ENCODE results near the gene ASIC2. TPM values are rescaled to one million over a fixed set of nuclear protein-coding genes. Genes with fewer than 3 reads are reported as not detected.

The ASIC2 gene
- total RNA-seq, 1 donor, result 0.18 TPM

DNA sequence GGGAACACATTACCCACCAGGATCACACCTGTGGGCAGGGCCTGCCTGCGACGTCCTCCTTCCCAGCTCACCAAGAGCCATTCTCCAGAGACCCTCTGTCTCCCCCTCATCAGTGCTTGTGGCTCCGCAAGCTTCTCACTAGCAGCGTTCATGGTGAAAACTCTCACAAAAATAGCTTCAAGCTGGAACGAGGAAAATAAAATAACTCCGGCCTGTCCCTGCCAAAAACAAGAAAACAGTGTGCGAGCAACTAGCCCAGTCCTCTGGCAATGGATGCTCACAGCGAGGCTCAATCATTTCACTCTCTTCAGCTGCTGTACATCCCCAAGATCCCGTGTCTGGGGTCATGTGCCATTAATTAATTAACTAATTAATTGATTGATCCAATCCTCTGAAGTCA lies 283.5 kb downstream of the ASIC2 start:
- DNase-seq (ENCODE audit: low read depth), result no peak
- no peak overlapping the region for H3K4me3 ChIP-seq (ENCODE audit: low read depth, low read length)
- TF ChIP-seq, protein P1, sequence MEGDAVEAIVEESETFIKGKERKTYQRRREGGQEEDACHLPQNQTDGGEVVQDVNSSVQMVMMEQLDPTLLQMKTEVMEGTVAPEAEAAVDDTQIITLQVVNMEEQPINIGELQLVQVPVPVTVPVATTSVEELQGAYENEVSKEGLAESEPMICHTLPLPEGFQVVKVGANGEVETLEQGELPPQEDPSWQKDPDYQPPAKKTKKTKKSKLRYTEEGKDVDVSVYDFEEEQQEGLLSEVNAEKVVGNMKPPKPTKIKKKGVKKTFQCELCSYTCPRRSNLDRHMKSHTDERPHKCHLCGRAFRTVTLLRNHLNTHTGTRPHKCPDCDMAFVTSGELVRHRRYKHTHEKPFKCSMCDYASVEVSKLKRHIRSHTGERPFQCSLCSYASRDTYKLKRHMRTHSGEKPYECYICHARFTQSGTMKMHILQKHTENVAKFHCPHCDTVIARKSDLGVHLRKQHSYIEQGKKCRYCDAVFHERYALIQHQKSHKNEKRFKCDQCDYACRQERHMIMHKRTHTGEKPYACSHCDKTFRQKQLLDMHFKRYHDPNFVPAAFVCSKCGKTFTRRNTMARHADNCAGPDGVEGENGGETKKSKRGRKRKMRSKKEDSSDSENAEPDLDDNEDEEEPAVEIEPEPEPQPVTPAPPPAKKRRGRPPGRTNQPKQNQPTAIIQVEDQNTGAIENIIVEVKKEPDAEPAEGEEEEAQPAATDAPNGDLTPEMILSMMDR (IDR thresholded peaks at IDR 0.05; ENCODE audit: insufficient read depth, low read length), result no peak

DNA sequence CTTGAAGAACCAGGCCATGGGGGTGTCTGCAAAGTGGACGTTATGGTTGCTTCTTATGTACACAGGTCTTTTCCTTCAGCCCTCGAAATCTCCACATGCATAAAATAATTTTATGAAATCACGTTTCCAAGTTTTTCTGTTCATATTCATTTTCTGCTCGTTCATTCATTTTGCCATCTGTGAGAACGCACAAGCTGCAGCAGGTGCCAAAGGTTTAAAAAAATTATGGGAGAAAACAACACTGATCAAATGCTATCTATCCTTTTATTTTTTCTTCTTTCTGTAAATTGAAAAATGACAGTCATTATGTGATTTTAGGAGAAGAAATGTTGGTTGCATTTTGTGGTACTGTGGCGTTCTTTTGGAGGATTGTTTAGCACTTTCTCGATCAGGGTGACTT lies 285.9 kb downstream of the ASIC2 start:
- TF ChIP-seq, protein P1 (IDR thresholded peaks at IDR 0.05; ENCODE audit: insufficient read depth, low read length), result no peak
- DNase-seq (ENCODE audit: low read depth), result no peak
- H3K4me3 ChIP-seq (ENCODE audit: low read depth, low read length), result no peak overlapping the region

DNA sequence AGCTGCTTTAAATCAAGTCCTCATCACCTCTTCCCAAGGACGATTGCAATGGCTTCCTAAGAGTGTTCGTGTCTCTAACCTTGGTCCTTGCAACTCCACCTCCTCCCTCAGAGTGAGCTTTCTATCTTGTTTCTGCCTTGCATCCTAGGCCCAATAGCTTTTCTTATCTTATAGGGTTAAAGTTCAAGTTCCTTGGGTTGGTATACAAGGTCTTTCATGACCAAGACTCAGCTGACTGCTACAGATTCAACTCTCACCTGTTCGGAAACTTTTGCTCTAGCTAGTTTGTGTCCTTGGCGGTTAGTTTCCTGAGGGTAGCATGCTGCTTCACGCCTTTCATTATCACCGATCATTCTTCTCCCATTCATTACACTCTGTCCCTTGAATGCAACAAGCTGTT lies 290.8 kb downstream of the ASIC2 start:
- no peak for DNase-seq (ENCODE audit: low read depth)
- TF ChIP-seq, protein P1 (IDR thresholded peaks at IDR 0.05; ENCODE audit: insufficient read depth, low read length), result no peak
- no peak overlapping the region for H3K4me3 ChIP-seq (ENCODE audit: low read depth, low read length)

DNA sequence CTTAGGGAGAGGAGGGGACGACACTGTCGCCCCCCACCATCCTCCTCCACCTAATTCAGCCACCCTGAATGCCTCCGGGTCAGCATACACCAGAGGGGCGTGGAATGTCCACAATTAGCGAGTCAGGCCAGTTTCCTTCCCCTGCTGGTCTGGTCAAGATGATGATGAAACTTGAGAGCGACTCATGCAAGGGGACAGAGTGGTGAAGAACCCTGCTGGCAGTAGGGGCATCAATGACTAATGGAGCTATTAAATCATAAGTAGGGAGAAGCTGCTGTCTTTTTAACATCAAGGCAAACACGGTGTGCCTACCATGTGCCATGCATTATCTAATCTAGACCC lies 294.2 kb downstream of the ASIC2 start:
- TF ChIP-seq, protein P1 (IDR thresholded peaks at IDR 0.05; ENCODE audit: insufficient read depth, low read length), result no peak
- DNase-seq (ENCODE audit: low read depth), result peak; percentile 52
- no peak overlapping the region for H3K4me3 ChIP-seq (ENCODE audit: low read depth, low read length)

DNA sequence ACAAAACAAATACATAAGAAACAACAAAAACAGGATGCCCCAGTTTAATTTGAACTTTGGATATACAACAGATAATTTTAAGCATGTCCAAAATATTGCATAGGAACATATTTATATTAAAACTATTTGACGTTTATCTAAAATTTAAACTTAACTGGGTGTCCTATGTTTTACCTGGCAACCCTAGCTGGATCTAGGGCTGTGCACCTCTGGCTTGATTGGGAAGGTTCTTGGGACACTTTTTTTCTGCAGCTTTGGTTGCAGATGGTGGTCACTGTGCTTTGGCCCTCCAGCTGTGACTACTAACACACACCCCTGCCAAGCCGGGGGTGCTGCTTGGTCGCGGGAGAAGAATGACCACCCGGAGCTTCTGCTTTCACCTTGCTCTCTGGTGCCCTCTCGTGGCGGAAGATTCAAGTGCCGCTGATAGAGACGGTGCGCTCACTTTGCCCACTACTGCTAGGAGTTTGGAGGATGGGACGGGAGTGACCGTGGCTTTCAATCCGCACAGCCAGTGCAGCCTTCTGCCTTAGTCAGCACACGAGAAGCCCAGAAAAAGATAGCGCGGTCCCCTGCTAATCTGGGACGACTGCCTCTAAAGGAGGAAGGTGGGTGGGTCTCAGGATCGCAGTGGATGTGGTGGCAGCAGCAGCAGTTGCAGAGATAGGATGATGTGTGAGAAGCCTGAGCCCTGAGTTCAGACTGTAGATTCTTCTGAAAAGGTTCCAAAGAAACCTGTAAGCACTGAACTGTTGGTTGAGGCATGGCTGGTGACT lies 294.8 kb downstream of the ASIC2 start:
- DNase-seq (ENCODE audit: low read depth), result peak; percentile 68
- TF ChIP-seq, protein P1 (IDR thresholded peaks at IDR 0.05; ENCODE audit: insufficient read depth, low read length), result peak; percentile 97
- H3K4me3 ChIP-seq (ENCODE audit: low read depth, low read length), result no peak overlapping the region

DNA sequence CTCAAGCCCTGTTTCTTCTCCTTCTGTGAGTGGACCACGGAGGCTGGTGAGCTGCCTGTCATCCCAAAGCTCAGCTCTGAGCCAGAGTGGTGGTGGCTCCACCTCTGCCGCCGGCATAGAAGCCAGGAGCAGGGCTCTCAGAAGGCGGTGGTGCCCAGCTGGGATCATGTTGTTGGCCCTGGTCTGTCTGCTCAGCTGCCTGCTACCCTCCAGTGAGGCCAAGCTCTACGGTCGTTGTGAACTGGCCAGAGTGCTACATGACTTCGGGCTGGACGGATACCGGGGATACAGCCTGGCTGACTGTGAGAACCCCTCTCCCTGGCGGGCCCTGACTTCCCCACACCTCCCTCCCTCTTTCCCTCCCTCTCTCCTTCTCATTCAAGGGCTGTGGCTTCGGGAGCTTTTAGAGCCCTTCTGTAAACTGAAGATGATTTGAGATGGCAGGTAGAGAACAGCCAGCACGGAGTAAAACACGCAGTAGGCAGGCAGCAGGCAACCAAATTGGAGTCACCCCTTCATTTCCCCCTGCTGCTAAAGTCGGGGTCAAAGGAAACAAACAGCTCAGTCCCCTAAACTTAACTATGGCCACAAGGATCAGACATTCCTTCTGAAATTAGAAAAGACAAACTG lies 297.6 kb downstream of the ASIC2 start:
- TF ChIP-seq, protein P1 (IDR thresholded peaks at IDR 0.05; ENCODE audit: insufficient read depth, low read length), result no peak
- H3K4me3 ChIP-seq (ENCODE audit: low read depth, low read length), result no peak overlapping the region
- no peak for DNase-seq (ENCODE audit: low read depth)

Measured in fibroblast of the aortic adventitia (primary cell).